H1 (cell line): ENCODE results near the gene NXPH4. TPM values are rescaled to one million over a fixed set of nuclear protein-coding genes. Genes with fewer than 3 reads are reported as not detected.

ENCODE experiments used
- CTCF ChIA-PET: fragments of 300-600 bp; sonication (Branson Sonifier 250); formaldehyde crosslinking; loops from one replicate; lab custom pipeline; 2021; ENCODE audit not compliant: partially characterized antibody; lab: Charles Lee
- POLR2A ChIA-PET: fragments of 300-600 bp; sonication (Branson Sonifier 250); formaldehyde crosslinking; loops from one replicate; lab custom pipeline; 2021; ENCODE audit warnings: inconsistent platforms; ENCODE audit not compliant: partially characterized antibody; lab: Charles Lee
- DNase-seq, 2 experiments: peaks; one replicate each; pipeline versions ENCODE4 v3.0.0 to v3.0.0-alpha.2; 2010 to 2022; ENCODE audit warnings: low spot score in 2 of 2, low read depth in 1 of 2, mixed read lengths in 1 of 2
- FAIRE-seq: peaks from 2 replicates; lab custom pipeline; 2011; peaks lifted over from hg19 to GRCh38; lab: Jason Lieb, UNC
- H2AFZ ChIP-seq: 2 replicates; pipeline ENCODE4 v1.8.1; 2012; ENCODE audit warnings: low read length, inconsistent platforms
- H2AK5ac ChIP-seq: 2 replicates; pipeline ENCODE4 v1.6.1; 2013; ENCODE audit warnings: low read depth, low read length
- H2BK120ac ChIP-seq: replicated peaks from 2 replicates; pipeline ENCODE3; 2013; ENCODE audit warnings: low read depth, low read length, inconsistent platforms
- H2BK12ac ChIP-seq: 2 replicates; pipeline ENCODE4 v1.6.1; 2013; ENCODE audit warnings: low read depth, low read length
- H2BK15ac ChIP-seq: 2 replicates; pipeline ENCODE4 v1.6.1; 2013; ENCODE audit warnings: low read length
- H2BK20ac ChIP-seq: 2 replicates; pipeline ENCODE4 v1.6.1; 2013; ENCODE audit warnings: low read length
- H2BK5ac ChIP-seq: 2 replicates; pipeline ENCODE4 v1.6.1; 2013; ENCODE audit warnings: low read depth, low read length
- H3K14ac ChIP-seq: 2 replicates; pipeline ENCODE4 v1.6.1; 2013; ENCODE audit warnings: inconsistent platforms; ENCODE audit not compliant: insufficient read length
- H3K18ac ChIP-seq: 2 replicates; pipeline ENCODE4 v1.6.1; 2013; ENCODE audit warnings: low read length; ENCODE audit errors: extremely low read depth
- H3K23ac ChIP-seq: 2 replicates; pipeline ENCODE4 v1.6.1; 2013; ENCODE audit warnings: inconsistent platforms; ENCODE audit not compliant: insufficient read length
- H3K23me2 ChIP-seq: 2 replicates; pipeline ENCODE4 v1.6.1; 2013; ENCODE audit warnings: low read depth, low read length
- H3K27ac ChIP-seq: 2 replicates; pipeline ENCODE4 v1.6.1; 2011; ENCODE audit warnings: low read depth, low read length, inconsistent platforms
- H3K27me3 ChIP-seq, 4 experiments: replicated peaks in 1 of 4; 1 replicate in 1 of 4; 2 replicates in 3 of 4; pipeline versions ENCODE4 v1.6.1 to v1.8.1; 2011 to 2013; ENCODE audit warnings: low read length in 3 of 4, mild to moderate bottlenecking in 3 of 4, inconsistent platforms in 2 of 4, mixed read lengths in 2 of 4, moderate library complexity in 1 of 4; ENCODE audit not compliant: control insufficient read depth in 3 of 4, insufficient read depth in 3 of 4; ENCODE audit errors: extremely low read depth in 1 of 4
- H3K36me3 ChIP-seq, 4 experiments: 2 replicates each; pipeline versions ENCODE4 v1.6.1 to v1.8.1; 2011 to 2013; ENCODE audit warnings: mild to moderate bottlenecking in 4 of 4, low read length in 3 of 4, moderate library complexity in 2 of 4, control low read depth in 1 of 4, inconsistent platforms in 1 of 4; ENCODE audit not compliant: insufficient read depth in 4 of 4, control insufficient read depth in 2 of 4
- H3K4ac ChIP-seq: replicated peaks from 2 replicates; pipeline ENCODE3; 2013; ENCODE audit warnings: low read length, low read depth, mixed read lengths, inconsistent platforms; ENCODE audit not compliant: insufficient read length
- H3K4me1 ChIP-seq, 4 experiments: replicated peaks in 1 of 4; 1 replicate in 1 of 4; 2 replicates in 3 of 4; pipeline versions ENCODE4 v1.6.1 to v1.8.1; 2011 to 2013; ENCODE audit warnings: low read length in 3 of 4, inconsistent platforms in 2 of 4, mixed read lengths in 1 of 4; ENCODE audit not compliant: insufficient read depth in 4 of 4, control insufficient read depth in 3 of 4
- H3K4me2 ChIP-seq, 2 experiments: 2 replicates each; pipeline versions ENCODE4 v1.6.1 to v1.8.1; 2011 to 2013; ENCODE audit warnings: low read depth in 2 of 2, low read length in 2 of 2, control low read depth in 1 of 2, inconsistent platforms in 1 of 2, mild to moderate bottlenecking in 1 of 2; ENCODE audit not compliant: insufficient read depth in 1 of 2
- H3K4me3 ChIP-seq, 4 experiments: fragments of 200-600, 300-600 bp in 1 of 4; sonication (generic), shearing (Covaris generic), sonication (Bioruptor Twin) in 1 of 4; 2 replicates each; pipeline versions ENCODE4 v1.5.1 to v1.8.1; 2011 to 2016; ENCODE audit warnings: low read length in 4 of 4, low read depth in 3 of 4, control low read depth in 2 of 4, inconsistent platforms in 2 of 4, mild to moderate bottlenecking in 2 of 4, mixed read lengths in 1 of 4, moderate library complexity in 1 of 4; ENCODE audit not compliant: insufficient read depth in 2 of 4; ENCODE audit errors: extremely low read depth in 1 of 4
- H3K56ac ChIP-seq: replicated peaks from 2 replicates; pipeline ENCODE3; 2013; ENCODE audit warnings: low read depth, mild to moderate bottlenecking, mixed read lengths, low read length, inconsistent platforms; ENCODE audit not compliant: insufficient read length
- H3K79me1 ChIP-seq: 2 replicates; pipeline ENCODE4 v1.6.1; 2013; ENCODE audit warnings: low read depth, low read length, control low read depth
- H3K79me2 ChIP-seq, 2 experiments: 2 replicates each; pipeline versions ENCODE4 v1.6.1 to v1.8.1; 2012 to 2013; ENCODE audit warnings: low read length in 2 of 2, mild to moderate bottlenecking in 2 of 2, inconsistent platforms in 1 of 2; ENCODE audit not compliant: insufficient read depth in 2 of 2, control insufficient read depth in 1 of 2
- H3K9ac ChIP-seq, 4 experiments: replicated peaks in 1 of 4; 1 replicate in 1 of 4; 2 replicates in 3 of 4; pipeline versions ENCODE4 v1.6.1 to v1.8.1; 2011 to 2013; ENCODE audit warnings: low read depth in 3 of 4, low read length in 3 of 4, control low read depth in 2 of 4, mild to moderate bottlenecking in 2 of 4, moderate library complexity in 2 of 4, inconsistent platforms in 1 of 4; ENCODE audit errors: extremely low read depth in 1 of 4
- H3K9me3 ChIP-seq, 2 experiments: 2 replicates each; pipeline versions ENCODE4 v1.6.1 to v1.8.1; 2012 to 2013; ENCODE audit warnings: mild to moderate bottlenecking in 2 of 2, moderate library complexity in 2 of 2, control low read depth in 1 of 2, inconsistent platforms in 1 of 2, low read depth in 1 of 2, low read length in 1 of 2, mixed read lengths in 1 of 2; ENCODE audit not compliant: insufficient read depth in 2 of 2
- H4K20me1 ChIP-seq, 2 experiments: replicated peaks in 1 of 2; 2 replicates each; pipeline versions ENCODE3 to v1.8.1; 2011 to 2013; ENCODE audit warnings: inconsistent platforms in 2 of 2, low read length in 2 of 2, mild to moderate bottlenecking in 1 of 2; ENCODE audit not compliant: insufficient read depth in 2 of 2, control insufficient read depth in 1 of 2
- H4K5ac ChIP-seq: 2 replicates; pipeline ENCODE4 v1.6.1; 2013; ENCODE audit warnings: low read length, low read depth, mixed read lengths, inconsistent platforms; ENCODE audit not compliant: insufficient read length
- H4K8ac ChIP-seq: 2 replicates; pipeline ENCODE4 v1.8.0; 2013; ENCODE audit warnings: mild to moderate bottlenecking, moderate library complexity, low read length, inconsistent platforms; ENCODE audit not compliant: insufficient read depth; ENCODE audit errors: extremely low read depth
- H4K91ac ChIP-seq: replicated peaks from 2 replicates; pipeline ENCODE3; 2013; ENCODE audit warnings: low read length, mixed read lengths, inconsistent platforms; ENCODE audit not compliant: insufficient read length
- BRCA1 ChIP-seq: IDR thresholded peaks from 2 replicates; pipeline ENCODE4 v1.6.1; 2012; ENCODE audit warnings: low read depth, low read length, improper control_type of control experiment
- CBX5 ChIP-seq: fragments of 300-800, 300-1000 bp; sonication (generic); IDR thresholded peaks from 2 replicates; pipeline ENCODE4 v1.7.1; 2016; ENCODE audit warnings: antibody characterized with exemption, low read length, low read depth
- FOSL1 ChIP-seq: IDR thresholded peaks from 2 replicates; pipeline ENCODE4 v1.6.1; 2011; ENCODE audit warnings: mild to moderate bottlenecking, low read depth, low read length, moderate library complexity; ENCODE audit not compliant: insufficient read depth
- HDAC6 ChIP-seq: IDR thresholded peaks from one replicate; pipeline ENCODE4 v1.7.1; 2012; ENCODE audit warnings: low read depth, mild to moderate bottlenecking, inconsistent platforms, low read length, moderate library complexity
- POLR2A ChIP-seq, 2 experiments: IDR thresholded peaks; 1 replicate in 1 of 2; 2 replicates in 1 of 2; pipeline ENCODE4 v1.6.1; 2011; ENCODE audit warnings: low read depth in 2 of 2, low read length in 2 of 2, mild to moderate bottlenecking in 2 of 2; ENCODE audit errors: control extremely low read depth in 1 of 2
- TAF1 ChIP-seq: IDR thresholded peaks from 2 replicates; pipeline ENCODE4 v1.6.1; 2011; ENCODE audit warnings: mild to moderate bottlenecking, low read depth, low read length
- TEAD4 ChIP-seq: IDR thresholded peaks from 2 replicates; pipeline ENCODE4 v1.6.1; 2012; ENCODE audit warnings: low read depth, low read length, inconsistent platforms, mixed read lengths
- USF2 ChIP-seq: IDR thresholded peaks from 2 replicates; pipeline ENCODE4 v1.6.1; 2011; ENCODE audit warnings: low read length, improper control_type of control experiment
- WGBS, 2 experiments: shearing (Covaris generic) in 1 of 2; methylation state at CpG; one replicate each; pipeline versions ENCODE4 v1.1.6 to v1.1.7; 2013 to 2015; ENCODE audit warnings: low lambda C conversion rate in 2 of 2, mixed read lengths in 2 of 2, inconsistent platforms in 1 of 2, low coverage in 1 of 2, missing lambda C conversion rate in 1 of 2; ENCODE audit not compliant: insufficient replicate concordance in 2 of 2, insufficient coverage in 1 of 2, insufficient read length in 1 of 2; ENCODE audit errors: extremely low coverage in 1 of 2, missing lambda C conversion rate in 1 of 2; 5-methylcytosine and 5-hydroxymethylcytosine counted together
- polyA plus RNA-seq, 7 experiments: library from polyadenylated mRNA; depleted of rRNA in 3 of 7; stranded (reverse) in 5 of 7; unstranded in 2 of 7; fragments of >200 nt in 5 of 7; fragments of 200-250 nt in 2 of 7; gene quantifications; 1 replicate in 5 of 7; 2 replicates in 1 of 7; 4 replicates in 1 of 7; pipeline versions ENCODE4 v1.2.1 to v1.2.3, GENCODE V29; 2011 to 2013; ENCODE audit warnings: missing spikeins in 2 of 7, mixed read lengths in 2 of 7
- total RNA-seq: library from RNA; stranded (reverse); fragmentation: NEBNext Ultra II Directional; extraction: Animal tissue kit (Norgen Biotek cat#: 25700); gene quantifications from 2 replicates; pipeline ENCODE4 v1.2.1, GENCODE V29; 2021

The NXPH4 gene
- total and polyA plus RNA-seq, 2 of the 8 experiments (the other 6 are each of a cell fraction or from before 2014, with no cell fraction given), result 0.92 to 1.7 TPM

GRCh38 chr12:57200497-57200896 is 16.1 kb upstream of the NXPH4 start:
- CTCF ChIA-PET, result interaction anchor here (1.2 kb wide), 1 partner anchor 17 kb away, joined by 6 read pairs; no protein-coding TSS in a partner anchor
- Histone ChIP-seq H4K91ac (no peak overlapping the region), H2AK5ac (no peak overlapping the region), H3K4me1 (no peaks in the 10 kb centered on the region), H3K23me2 (no peaks in the 10 kb centered on the region), H4K5ac (no peak overlapping the region), H3K36me3 (peaks cover 55 to 98% (median 91%) of the 10 kb centered on the region in 4 experiments), H2AFZ (no peak overlapping the region), H3K18ac (no peak overlapping the region), H2BK5ac (no peak overlapping the region), H4K8ac (no peak overlapping the region), H2BK20ac (no peak overlapping the region), H3K4ac (no peak overlapping the region), H3K4me3 (no peak overlapping the region), H3K23ac (no peak overlapping the region), H3K79me2 (no peaks in the 10 kb centered on the region), H2BK15ac (no peak overlapping the region), H3K14ac (no peak overlapping the region), H2BK120ac (no peak overlapping the region), H4K20me1 (peaks cover 8 to 23% of the 10 kb centered on the region in 2 experiments), H3K9ac (no peak overlapping the region), H3K27me3 (no peaks in the 10 kb centered on the region), H3K4me2 (no peak overlapping the region), H3K9me3 (no peaks in the 10 kb centered on the region), H3K56ac (no peak overlapping the region), H3K27ac (no peak overlapping the region), H2BK12ac (no peak overlapping the region), H3K79me1 (no peaks in the 10 kb centered on the region; the same call in 1 of the 2 replicates)
- POLR2A ChIA-PET, result interaction anchor here (0.6 to 6.5 kb wide), 3 partner anchors 10 to 31 kb away, joined by 3 to 33 read pairs (median 4); partner anchors contain the start of gene SHMT2
- 93% methylated on average over 12 of the region's 15 CpGs; no CpG with 5 or more reads in 1 of the 2 experiments for WGBS, 2 experiments
- TF ChIP-seq HDAC6 (no peak), TAF1 (no peak), CBX5 (no peak), USF2 (no peak), BRCA1 (no peak), POLR2A (IDR thresholded peaks at IDR 0.05; ENCODE audit: control extremely low read depth in 1 of 2, low read depth in 2 of 2, low read length in 2 of 2) (no peak), TEAD4 (no peak), FOSL1 (no peak)
- no peak for FAIRE-seq
- DNase-seq, result no peak
